ENCODE results near the gene MAP7D2.

MAP7D2 gene

DNA sequence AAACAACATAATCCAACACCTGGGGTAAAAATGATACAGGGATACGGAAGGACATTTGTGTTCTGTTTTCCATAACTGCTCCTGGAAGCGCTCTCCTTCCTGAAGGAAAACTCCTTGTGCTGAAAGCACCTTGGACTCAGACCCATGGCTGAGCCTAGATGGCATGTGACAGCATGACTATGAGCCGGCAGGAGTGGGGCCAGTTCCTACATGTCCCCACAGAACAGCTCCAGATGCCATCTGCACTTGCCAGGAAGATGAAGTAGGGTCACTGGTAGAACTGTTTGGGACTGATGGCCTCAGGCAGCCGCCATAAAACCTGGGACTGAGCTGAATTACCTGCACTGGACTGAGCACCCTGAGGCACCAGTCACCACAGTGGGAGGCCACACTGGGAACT lies 69.8 kb downstream of the MAP7D2 start:
- in situ Hi-C loops (cut with MboI; ENCODE audit: low sequenced_read_pairs): no loop called here

DNA sequence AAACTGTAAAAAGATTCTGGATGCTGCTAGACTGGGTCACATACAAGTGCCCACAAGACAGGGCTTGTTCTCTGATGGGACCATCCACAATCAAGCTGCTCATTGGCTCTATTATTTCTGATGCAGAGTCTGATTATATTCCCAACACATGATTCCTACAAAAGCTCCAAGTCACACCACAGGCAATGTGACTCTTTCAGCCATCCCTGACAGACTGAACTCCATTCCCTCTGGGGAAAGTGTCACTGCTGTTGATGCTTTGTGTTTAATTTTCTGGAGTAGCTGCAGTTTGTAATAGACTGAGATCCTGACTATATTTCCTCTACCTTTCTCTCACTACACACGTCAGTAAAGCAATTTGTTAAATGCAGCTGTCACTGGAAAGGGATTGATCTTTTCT lies 70.5 kb downstream of the MAP7D2 start:
- in situ Hi-C loops (cut with MboI; ENCODE audit: low sequenced_read_pairs): no loop called here

DNA sequence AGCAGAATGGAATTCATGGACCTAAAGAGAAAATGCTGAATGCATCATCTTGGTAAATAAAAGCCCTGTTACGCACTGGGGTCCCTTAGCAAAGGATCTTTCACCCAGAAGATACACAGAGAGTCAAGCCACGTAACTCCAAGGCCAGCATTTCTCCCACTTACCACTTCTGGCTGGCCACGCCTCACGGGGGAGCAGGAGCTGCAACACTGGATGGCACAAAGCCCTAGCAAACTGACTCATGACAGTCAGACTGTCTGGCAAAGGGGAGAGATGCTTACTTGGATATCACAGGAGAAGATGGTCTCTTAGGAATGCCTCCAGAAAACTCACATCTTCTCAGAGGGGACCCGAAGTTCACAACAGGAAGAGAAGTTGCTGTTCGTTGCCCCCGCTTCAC lies 74.5 kb downstream of the MAP7D2 start:
- in situ Hi-C loops (cut with MboI; ENCODE audit: low sequenced_read_pairs): no loop called here

DNA sequence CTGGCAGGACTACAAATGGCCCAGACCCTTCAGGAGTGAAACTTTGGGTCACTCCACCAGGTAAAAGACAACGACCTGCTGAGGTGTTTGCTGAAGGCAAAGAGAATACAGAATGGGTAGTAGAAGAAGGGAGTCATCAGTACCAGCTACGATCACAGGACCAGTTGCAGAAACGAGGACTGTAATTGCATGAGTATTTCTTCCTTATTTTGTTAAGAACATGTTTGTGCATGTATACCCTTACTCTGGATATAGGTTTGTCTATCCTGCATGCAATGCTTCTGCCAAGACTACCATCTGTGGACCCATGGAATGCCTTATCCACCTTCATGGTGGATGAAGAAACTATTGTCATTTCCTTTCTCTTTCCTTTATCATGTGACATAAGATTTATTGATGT lies 77.7 kb downstream of the MAP7D2 start:
- in situ Hi-C loops (cut with MboI; ENCODE audit: low sequenced_read_pairs): no loop called here

- in situ Hi-C loops (cut with MboI; ENCODE audit: low sequenced_read_pairs): no loop called here
Measured at GRCh38 chrX:20037186-20037585, 79.5 kb downstream of the MAP7D2 start.

DNA sequence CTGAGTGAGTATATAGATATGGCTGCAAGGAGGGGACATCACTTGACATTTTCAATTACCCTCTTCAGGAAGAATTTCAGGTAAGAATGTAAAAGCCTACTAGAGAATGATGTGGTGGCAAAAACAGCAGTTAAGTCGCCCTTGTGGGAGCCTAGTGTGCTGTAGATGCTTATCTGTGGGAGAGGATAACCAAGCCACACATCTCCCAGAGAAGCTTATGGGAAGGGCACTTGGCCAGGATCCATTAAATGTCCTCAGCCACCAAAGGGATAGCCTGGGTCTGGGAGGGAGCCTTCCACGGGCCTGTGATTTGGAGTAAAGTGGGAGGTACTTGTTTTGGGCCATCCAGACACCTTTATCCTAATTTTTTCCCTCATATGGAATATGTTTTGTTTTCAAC lies 84.5 kb downstream of the MAP7D2 start:
- in situ Hi-C loops (cut with MboI; ENCODE audit: low sequenced_read_pairs): no loop called here

GRCh38 chrX:20029728-20030127 lies 87.0 kb downstream of the MAP7D2 start:
- in situ Hi-C loops (cut with MboI; ENCODE audit: low sequenced_read_pairs): no loop called here

- in situ Hi-C loops (cut with MboI; ENCODE audit: low sequenced_read_pairs): no loop called here
Measured at GRCh38 chrX:20028588-20028987, 88.1 kb downstream of the MAP7D2 start.

DNA sequence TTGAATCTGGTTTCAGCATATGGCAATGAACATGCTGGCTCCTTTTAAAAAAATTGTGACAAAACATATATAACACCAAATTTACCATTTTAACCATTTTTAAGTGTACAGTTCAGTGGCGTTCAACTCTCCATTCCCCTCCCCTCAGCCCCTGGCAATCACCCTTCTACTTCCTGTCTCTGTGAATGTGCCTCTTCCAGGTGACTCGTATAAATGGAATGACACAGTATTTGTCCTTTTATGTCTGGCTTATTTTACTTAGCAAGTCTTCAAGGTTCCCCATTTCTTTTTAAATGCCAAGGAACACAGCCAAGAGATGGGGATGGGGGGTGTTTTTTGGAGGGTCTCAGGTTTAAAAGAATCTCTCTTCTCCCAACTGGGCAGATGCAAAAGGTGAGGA lies 90.4 kb downstream of the MAP7D2 start:
- in situ Hi-C loops (cut with MboI; ENCODE audit: low sequenced_read_pairs): no loop called here

DNA sequence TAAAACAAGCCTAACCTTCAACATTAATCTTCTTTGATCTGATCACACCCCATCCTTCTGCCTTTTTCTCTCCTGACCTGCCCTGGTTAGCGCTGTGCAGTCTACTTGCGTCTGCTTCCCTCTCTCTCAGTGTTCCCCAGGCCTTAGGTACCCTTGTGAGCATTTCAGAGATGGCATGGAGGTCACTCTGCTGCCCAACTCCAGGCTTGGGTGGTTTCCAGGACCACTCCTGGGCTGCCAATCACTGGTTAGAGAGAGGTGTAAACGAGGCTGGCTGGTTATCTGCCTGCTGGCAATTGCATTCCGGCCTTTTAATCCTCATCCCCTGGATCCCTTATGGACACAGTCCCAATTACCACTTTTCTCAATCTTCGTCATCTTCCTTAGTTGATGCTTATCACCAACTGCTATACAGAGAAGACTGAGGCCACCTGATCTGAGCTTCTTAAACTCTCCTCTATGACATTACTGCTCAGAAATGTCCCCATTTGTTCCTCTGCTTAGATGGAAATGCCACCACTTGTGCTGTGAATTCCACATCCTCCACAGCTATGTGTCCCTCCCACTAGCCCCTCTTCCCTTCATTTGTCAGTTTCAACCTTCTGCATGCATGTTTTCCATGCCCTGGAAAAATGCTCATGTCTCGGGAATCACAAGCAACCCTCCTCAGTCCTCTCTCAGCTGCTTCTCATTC lies 96.9 kb downstream of the MAP7D2 start:
- in situ Hi-C loops (cut with MboI; ENCODE audit: low sequenced_read_pairs): no loop called here

DNA sequence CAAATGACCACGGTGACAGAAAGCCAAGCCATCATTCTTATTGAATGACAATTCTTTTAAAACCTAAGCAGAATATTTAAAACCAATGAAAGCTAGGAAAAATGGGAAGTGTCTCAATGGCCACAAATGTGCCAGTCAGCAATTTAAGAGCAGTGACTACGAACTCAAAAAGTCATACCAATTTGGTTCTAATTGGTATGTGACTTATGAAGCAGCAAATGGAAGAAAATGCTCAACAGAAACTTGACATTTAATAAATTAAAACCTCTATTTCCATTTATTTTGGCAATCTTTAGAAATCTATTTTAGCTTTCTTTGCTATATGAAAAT lies 100.1 kb downstream of the MAP7D2 start:
- in situ Hi-C loops (cut with MboI; ENCODE audit: low sequenced_read_pairs): no loop called here

DNA sequence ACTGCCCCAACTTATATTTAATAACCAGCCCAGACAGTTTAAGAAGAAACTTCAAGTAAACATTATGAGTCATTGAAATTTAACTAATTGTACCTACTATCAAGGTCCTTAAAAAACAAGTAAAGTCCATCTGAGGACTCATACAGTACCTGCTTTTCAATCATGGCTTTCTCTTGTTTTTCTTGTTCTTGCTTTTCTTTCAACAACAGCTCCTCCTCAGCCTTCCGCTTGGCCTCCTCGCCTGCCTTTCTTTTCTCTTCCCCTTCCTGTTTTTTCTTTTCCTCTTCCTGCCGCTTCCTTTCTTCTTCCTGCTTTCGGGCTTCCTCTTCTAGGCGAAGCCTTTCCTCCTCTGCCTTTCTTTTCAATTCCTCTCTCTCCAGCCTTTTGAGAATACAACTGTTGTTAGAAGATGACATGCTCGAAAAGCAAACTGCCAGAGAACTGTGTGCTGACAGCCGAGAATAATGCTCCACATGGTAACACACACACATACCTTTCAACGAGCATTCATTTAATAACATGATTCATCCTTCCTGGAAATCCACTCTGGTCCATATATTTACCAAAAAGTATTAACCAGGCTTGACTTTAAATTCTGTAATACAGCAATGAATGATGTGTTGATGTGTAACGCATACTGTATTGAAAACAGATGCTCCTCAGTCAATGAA lies 100.6 kb downstream of the MAP7D2 start:
- in situ Hi-C loops (cut with MboI; ENCODE audit: low sequenced_read_pairs): no loop called here

DNA sequence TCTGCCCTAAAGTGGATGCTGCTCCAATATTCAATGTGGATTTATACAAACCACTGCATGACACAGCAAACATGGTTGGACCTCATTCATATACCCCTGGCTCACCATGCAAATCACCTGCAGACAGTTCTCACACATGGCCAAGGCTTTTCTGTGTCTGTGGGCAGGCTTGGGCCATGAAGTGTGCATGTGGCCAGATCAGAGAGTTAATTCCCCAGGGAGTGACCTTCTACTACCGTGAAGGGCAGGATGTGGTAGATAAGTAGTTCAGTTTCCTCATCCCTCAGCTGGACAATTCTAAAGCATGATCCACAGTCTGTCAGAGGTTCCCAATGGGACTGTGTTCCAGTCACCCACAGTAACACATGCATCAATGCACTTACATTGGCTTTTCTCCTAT lies 101.3 kb downstream of the MAP7D2 start:
- in situ Hi-C loops (cut with MboI; ENCODE audit: low sequenced_read_pairs): no loop called here

DNA sequence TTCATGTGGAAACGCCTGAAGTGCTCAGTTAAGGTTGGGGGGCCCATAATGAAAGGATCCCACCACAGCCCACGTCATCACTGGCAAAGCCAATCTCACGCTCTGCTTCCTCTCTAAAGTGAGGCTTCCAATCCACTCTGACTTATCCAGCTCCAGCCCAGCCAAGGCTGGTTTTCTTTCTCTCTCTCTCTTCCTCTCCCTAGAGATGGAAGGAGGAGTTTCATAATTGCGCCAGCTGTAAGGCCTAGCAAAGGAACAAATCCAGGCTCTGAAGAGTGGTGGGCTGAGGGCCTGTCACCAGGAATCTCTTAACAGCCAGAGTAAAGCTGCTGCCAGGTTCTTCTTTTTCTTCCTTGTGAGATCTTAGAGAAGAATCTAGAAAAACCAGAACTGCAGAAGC lies 105.1 kb downstream of the MAP7D2 start:
- in situ Hi-C loops (cut with MboI; ENCODE audit: low sequenced_read_pairs): no loop called here

- in situ Hi-C loops (cut with MboI; ENCODE audit: low sequenced_read_pairs): no loop called here
Measured at GRCh38 chrX:20007962-20008622, 108.6 kb downstream of the MAP7D2 start.

- in situ Hi-C loops (cut with MboI; ENCODE audit: low sequenced_read_pairs): no loop called here
Measured at GRCh38 chrX:20005883-20006282, 110.8 kb downstream of the MAP7D2 start.

- in situ Hi-C loops (cut with MboI; ENCODE audit: low sequenced_read_pairs): no loop called here
Measured at GRCh38 chrX:20001588-20001987, 115.1 kb downstream of the MAP7D2 start.

DNA sequence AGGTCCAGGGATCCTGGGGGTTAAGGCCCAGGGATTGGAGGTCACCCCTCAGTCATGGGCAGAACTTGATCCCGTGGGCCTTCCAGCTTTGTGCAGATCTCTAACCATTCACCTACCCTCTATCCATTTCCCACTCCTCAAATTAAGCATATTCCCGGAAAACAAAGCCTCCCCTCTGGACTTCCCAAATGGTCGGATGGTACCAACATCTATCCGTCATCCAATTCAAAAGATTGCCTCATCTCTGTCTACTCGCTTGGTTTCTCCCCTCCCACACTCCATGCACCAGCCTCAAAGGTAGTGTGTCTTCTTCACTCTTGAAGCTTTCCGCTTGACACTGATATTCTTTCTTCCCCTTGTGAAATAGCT lies 125.4 kb downstream of the MAP7D2 start:
- in situ Hi-C loops (cut with MboI; ENCODE audit: low sequenced_read_pairs): no loop called here

- in situ Hi-C loops (cut with MboI; ENCODE audit: low sequenced_read_pairs): no loop called here
Measured at GRCh38 chrX:19990556-19991349, 126.0 kb downstream of the MAP7D2 start, which contains the start of gene BCLAF3. Gene BCLAF3, minus strand, starts transcription at chrX:19991061. Its CDS starts 20,797 bp downstream, at chrX:19970264.

DNA sequence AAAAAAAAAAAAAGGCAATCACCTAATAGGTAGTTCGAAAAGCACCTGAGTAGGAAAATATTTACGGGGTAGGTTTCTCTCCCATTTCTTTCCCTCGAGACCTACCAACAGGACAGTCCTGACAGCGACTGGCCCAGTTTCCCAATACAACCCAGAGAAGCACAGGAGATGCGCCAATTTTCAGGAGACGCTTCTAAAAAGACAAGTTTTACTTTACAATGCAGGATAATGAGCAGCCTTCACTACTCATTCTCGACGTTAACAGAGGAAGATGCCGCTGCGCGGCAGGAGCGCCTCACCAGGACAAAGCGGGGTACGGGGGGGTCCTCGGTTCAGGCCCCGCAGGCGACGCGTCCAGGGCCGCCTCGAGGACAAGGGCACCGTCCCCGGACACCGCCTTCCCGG lies 126.6 kb downstream of the MAP7D2 start:
- in situ Hi-C loops (cut with MboI; ENCODE audit: low sequenced_read_pairs): no loop called here

- in situ Hi-C loops (cut with MboI; ENCODE audit: low sequenced_read_pairs): no loop called here
Measured at GRCh38 chrX:19987856-19988255, 128.9 kb downstream of the MAP7D2 start.

DNA sequence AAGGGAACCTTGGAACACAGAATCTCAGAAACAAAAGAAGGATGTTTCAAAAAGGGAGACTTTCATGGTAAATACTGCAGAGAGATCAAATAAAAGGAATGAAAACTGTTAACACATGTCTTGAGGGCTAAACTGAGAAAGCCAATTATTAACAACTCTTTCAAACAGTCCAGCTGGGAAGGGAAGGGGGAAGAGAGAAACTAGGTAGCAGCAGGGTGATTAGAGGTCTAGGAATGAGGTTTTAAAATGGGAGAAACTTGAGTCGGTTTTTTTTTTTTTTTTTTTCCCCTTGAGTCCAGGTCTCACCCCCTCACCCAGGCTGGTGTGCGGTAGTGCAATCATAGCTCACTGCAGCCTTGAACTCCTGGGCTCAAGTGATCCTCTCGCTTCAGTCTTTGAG lies 130.2 kb downstream of the MAP7D2 start:
- in situ Hi-C loops (cut with MboI; ENCODE audit: low sequenced_read_pairs): no loop called here

Measured in HL-60/S4 treated with phorbol 12-myristate 13-acetate at 8.2 ng/mL for 4 days and 3 days (cell line).